ENCODE results near the gene ITGAE. TPM values are rescaled to one million over a fixed set of nuclear protein-coding genes. Genes with fewer than 3 reads are reported as not detected.

Gene ITGAE
- polyA plus RNA-seq, 3 donors from 2014 or later, result 68.2 to 81.9 (median 81.8) TPM

- H3K27ac Mint-ChIP-seq, result no peak overlapping the region
Measured at GRCh38 chr17:3834811-3835210, 33.8 kb upstream of the ITGAE start.

GRCh38 chr17:3828852-3829232 lies 27.9 kb upstream of the ITGAE start:
- H3K27ac Mint-ChIP-seq, result no peak overlapping the region
- peaks cover 18 to 54% (median 20%) of the 10 kb centered on the region in 3 donors for H3K36me3 Mint-ChIP-seq
- H3K9me3 Mint-ChIP-seq, result no peaks in the 10 kb centered on the region

More at GRCh38 chr17:3834811-3835210, 33.8 kb upstream of the ITGAE start:
- no peak for DNase-seq
- Mint-ChIP-seq H3K27me3 (ENCODE audit: low read depth in 3 of 3) (no peaks in the 10 kb centered on the region), H3K4me3 (no peak overlapping the region), H3K9me3 (no peaks in the 10 kb centered on the region), H3K36me3 (peaks cover 13 to 21% (median 14%) of the 10 kb centered on the region in 3 donors), H3K4me1 (peaks cover 2 to 28% of the 10 kb centered on the region in 2 donors)

GRCh38 chr17:3828151-3828851 lies 27.3 kb upstream of the ITGAE start:
- H3K4me1 Mint-ChIP-seq, result peaks cover 1 to 6% of the 10 kb centered on the region in 2 donors
- no peak overlapping the region for H3K4me3 Mint-ChIP-seq
- H3K27ac Mint-ChIP-seq, result peak overlapping the region in 1 of 6 donors; percentile 3
- peaks cover 20 to 53% (median 20%) of the 10 kb centered on the region in 3 donors for H3K36me3 Mint-ChIP-seq
- peaks cover 0 to 2% (median 2%) of the 10 kb centered on the region in 3 donors for H3K27me3 Mint-ChIP-seq (ENCODE audit: low read depth in 3 of 3)
- no peaks in the 10 kb centered on the region for H3K9me3 Mint-ChIP-seq
- no peak for DNase-seq

More at GRCh38 chr17:3828852-3829232, 27.9 kb upstream of the ITGAE start:
- no peak overlapping the region for H3K4me3 Mint-ChIP-seq
- peaks cover 0 to 2% (median 2%) of the 10 kb centered on the region in 3 donors for H3K27me3 Mint-ChIP-seq (ENCODE audit: low read depth in 3 of 3)
- DNase-seq, result no peak
- H3K4me1 Mint-ChIP-seq, result peaks cover 1 to 12% of the 10 kb centered on the region in 2 donors

- Mint-ChIP-seq H3K9me3 (no peaks in the 10 kb centered on the region), H3K27me3 (ENCODE audit: low read depth in 3 of 3) (peaks cover 0 to 2% (median 2%) of the 10 kb centered on the region in 3 donors), H3K36me3 (peaks cover 20 to 57% (median 22%) of the 10 kb centered on the region in 3 donors), H3K4me1 (peaks cover 1 to 5% of the 10 kb centered on the region in 2 donors), H3K27ac (no peak overlapping the region), H3K4me3 (no peak overlapping the region)
- peak; percentile 66 to 73 (median 72) for DNase-seq
Measured at GRCh38 chr17:3827124-3827773, 26.3 kb upstream of the ITGAE start.

- no peak for DNase-seq
- peaks cover 26 to 67% (median 33%) of the 10 kb centered on the region in 3 donors for H3K36me3 Mint-ChIP-seq
- peaks cover 0 to 2% (median 2%) of the 10 kb centered on the region in 3 donors for H3K27me3 Mint-ChIP-seq (ENCODE audit: low read depth in 3 of 3)
- H3K9me3 Mint-ChIP-seq, result no peaks in the 10 kb centered on the region
- peaks cover 1 to 5% of the 10 kb centered on the region in 2 donors for H3K4me1 Mint-ChIP-seq
- peak overlapping the region in 1 of 6 donors; percentile 49 for H3K27ac Mint-ChIP-seq
- H3K4me3 Mint-ChIP-seq, result no peak overlapping the region
Measured at GRCh38 chr17:3826191-3826590, 25.2 kb upstream of the ITGAE start.

- H3K36me3 Mint-ChIP-seq, result peaks cover 33 to 69% (median 51%) of the 10 kb centered on the region in 3 donors
- H3K27ac Mint-ChIP-seq, result no peak overlapping the region
- H3K9me3 Mint-ChIP-seq, result no peaks in the 10 kb centered on the region
- no peak for DNase-seq
- H3K27me3 Mint-ChIP-seq (ENCODE audit: low read depth in 3 of 3), result peaks cover 0 to 3% (median 0%) of the 10 kb centered on the region in 3 donors
- H3K4me1 Mint-ChIP-seq, result peaks cover 0 to 2% of the 10 kb centered on the region in 2 donors
- H3K4me3 Mint-ChIP-seq, result no peak overlapping the region
Measured at GRCh38 chr17:3821101-3821500, 20.1 kb upstream of the ITGAE start.

- DNase-seq, result no peak
- peaks cover 0 to 2% of the 10 kb centered on the region in 2 donors for H3K4me1 Mint-ChIP-seq
- no peaks in the 10 kb centered on the region for H3K9me3 Mint-ChIP-seq
- H3K36me3 Mint-ChIP-seq, result peaks cover 44 to 69% (median 56%) of the 10 kb centered on the region in 3 donors
- H3K4me3 Mint-ChIP-seq, result no peak overlapping the region
- peaks cover 0 to 3% (median 0%) of the 10 kb centered on the region in 3 donors for H3K27me3 Mint-ChIP-seq (ENCODE audit: low read depth in 3 of 3)
- no peak overlapping the region for H3K27ac Mint-ChIP-seq
Measured at GRCh38 chr17:3818786-3819185, 17.8 kb upstream of the ITGAE start.

GRCh38 chr17:3817851-3818605 lies 17.0 kb upstream of the ITGAE start:
- H3K4me1 Mint-ChIP-seq, result peaks cover 0 to 2% of the 10 kb centered on the region in 2 donors
- H3K4me3 Mint-ChIP-seq, result no peak overlapping the region
- peaks cover 44 to 66% (median 55%) of the 10 kb centered on the region in 3 donors for H3K36me3 Mint-ChIP-seq
- peaks cover 0 to 3% (median 0%) of the 10 kb centered on the region in 3 donors for H3K27me3 Mint-ChIP-seq (ENCODE audit: low read depth in 3 of 3)
- no peak for DNase-seq
- peak overlapping the region in 3 of 6 donors; percentile 9 to 13 (median 12) for H3K27ac Mint-ChIP-seq
- no peaks in the 10 kb centered on the region for H3K9me3 Mint-ChIP-seq

GRCh38 chr17:3815925-3816324 lies 14.9 kb upstream of the ITGAE start:
- Mint-ChIP-seq H3K4me3 (no peak overlapping the region), H3K27me3 (ENCODE audit: low read depth in 3 of 3) (peaks cover 0 to 3% (median 2%) of the 10 kb centered on the region in 3 donors), H3K27ac (no peak overlapping the region), H3K36me3 (peaks cover 44 to 63% (median 51%) of the 10 kb centered on the region in 3 donors), H3K4me1 (peaks cover 0 to 2% of the 10 kb centered on the region in 2 donors), H3K9me3 (no peaks in the 10 kb centered on the region)
- DNase-seq, result no peak

- H3K36me3 Mint-ChIP-seq, result peaks cover 40 to 61% (median 49%) of the 10 kb centered on the region in 3 donors
- peaks cover 0 to 2% of the 10 kb centered on the region in 2 donors for H3K4me1 Mint-ChIP-seq
- no peaks in the 10 kb centered on the region for H3K9me3 Mint-ChIP-seq
- no peak for DNase-seq
- H3K27me3 Mint-ChIP-seq (ENCODE audit: low read depth in 3 of 3), result peaks cover 0 to 3% (median 2%) of the 10 kb centered on the region in 3 donors
- peak overlapping the region in 4 of 6 donors; percentile 30 to 40 (median 37) for H3K27ac Mint-ChIP-seq
- no peak overlapping the region for H3K4me3 Mint-ChIP-seq
Measured at GRCh38 chr17:3815122-3815521, 14.1 kb upstream of the ITGAE start.

- peaks cover 0 to 2% of the 10 kb centered on the region in 2 donors for H3K4me1 Mint-ChIP-seq
- no peak overlapping the region for H3K4me3 Mint-ChIP-seq
- peaks cover 44 to 62% (median 50%) of the 10 kb centered on the region in 3 donors for H3K36me3 Mint-ChIP-seq
- no peak overlapping the region for H3K27ac Mint-ChIP-seq
- no peak for DNase-seq
- H3K27me3 Mint-ChIP-seq (ENCODE audit: low read depth in 3 of 3), result peaks cover 0 to 3% (median 2%) of the 10 kb centered on the region in 3 donors
- H3K9me3 Mint-ChIP-seq, result no peaks in the 10 kb centered on the region
Measured at GRCh38 chr17:3814361-3814760, 13.4 kb upstream of the ITGAE start.

GRCh38 chr17:3813171-3813570 lies 12.2 kb upstream of the ITGAE start:
- peaks cover 37 to 60% (median 45%) of the 10 kb centered on the region in 3 donors for H3K36me3 Mint-ChIP-seq
- no peaks in the 10 kb centered on the region for H3K4me1 Mint-ChIP-seq
- H3K9me3 Mint-ChIP-seq, result no peaks in the 10 kb centered on the region
- DNase-seq, result no peak
- H3K27ac Mint-ChIP-seq, result no peak overlapping the region
- H3K4me3 Mint-ChIP-seq, result no peak overlapping the region
- H3K27me3 Mint-ChIP-seq (ENCODE audit: low read depth in 3 of 3), result peaks cover 0 to 4% (median 0%) of the 10 kb centered on the region in 3 donors

- no peaks in the 10 kb centered on the region for H3K9me3 Mint-ChIP-seq
- peaks cover 39 to 60% (median 49%) of the 10 kb centered on the region in 3 donors for H3K36me3 Mint-ChIP-seq
- H3K4me1 Mint-ChIP-seq, result no peaks in the 10 kb centered on the region
- no peak overlapping the region for H3K27ac Mint-ChIP-seq
- H3K27me3 Mint-ChIP-seq (ENCODE audit: low read depth in 3 of 3), result peaks cover 0 to 4% (median 0%) of the 10 kb centered on the region in 3 donors
- no peak overlapping the region for H3K4me3 Mint-ChIP-seq
- no peak for DNase-seq
Measured at GRCh38 chr17:3812771-3813170, 11.8 kb upstream of the ITGAE start.
